Measurements from ENCODE around the gene NUCKS1.

- TF ChIP-seq TAF1 (IDR thresholded peaks at IDR 0.05; ENCODE audit: borderline replicate concordance, low read depth, low read length): no peak
- TF ChIP-seq POLR2A (IDR thresholded peaks at IDR 0.05; ENCODE audit: low read depth, low read length): no peak
These were observed 49.0 kb downstream of the NUCKS1 start for GRCh38 chr1:205700865-205701401.

Measured in GM12892 (cell line).